HepG2 (cell line): ENCODE results near the gene PLK3. TPM values are rescaled to one million over a fixed set of nuclear protein-coding genes. Genes with fewer than 3 reads are reported as not detected.
A peak's percentile ranks its signal among the peaks of the same experiment; 100 is the strongest.

Experiments
- ARNT2 ChIP-seq: sonication (generic); formaldehyde crosslinking; IDR thresholded peaks from 2 replicates; pipeline ENCODE4 v1.8.0; 2022; ENCODE audit warnings: mild to moderate bottlenecking, low read depth, missing genetic modification reagents, moderate library complexity
- ATF7 ChIP-seq, 2 experiments: fragments of 450-650 bp in 1 of 2; sonication (generic) in 1 of 2; formaldehyde crosslinking in 1 of 2; IDR thresholded peaks; 2 replicates each; pipeline versions ENCODE4 v1.4.0 to v1.6.1; 2016 to 2020; ENCODE audit warnings: antibody characterized with exemption in 1 of 2, mild to moderate bottlenecking in 1 of 2, missing genetic modification reagents in 1 of 2
- ATRX ChIP-seq: sonication (generic); formaldehyde crosslinking; IDR thresholded peaks from 2 replicates; pipeline ENCODE4 v1.4.0; 2020; ENCODE audit warnings: missing genetic modification reagents, borderline replicate concordance
- BCL6 ChIP-seq: IDR thresholded peaks from 2 replicates; pipeline ENCODE4 v1.6.1; 2016; ENCODE audit warnings: missing genetic modification reagents, missing compliant biosample characterization
- CBFB ChIP-seq: sonication (generic); formaldehyde crosslinking; IDR thresholded peaks from 2 replicates; pipeline ENCODE4 v1.4.0; 2020; ENCODE audit warnings: missing genetic modification reagents
- LRRFIP1 ChIP-seq: sonication (generic); formaldehyde crosslinking; conservative IDR thresholded peaks from 2 replicates; pipeline ENCODE4 v1.4.0; 2020; ENCODE audit warnings: missing genetic modification reagents
- NR2F1 ChIP-seq, 2 experiments: fragments of 450-650 bp in 1 of 2; formaldehyde crosslinking in 1 of 2; IDR thresholded peaks; 2 replicates each; pipeline versions ENCODE4 v1.5.0 to v1.6.1; 2016 to 2020; ENCODE audit warnings: mild to moderate bottlenecking in 1 of 2, missing compliant biosample characterization in 1 of 2, missing genetic modification reagents in 1 of 2, moderate library complexity in 1 of 2
- NRL ChIP-seq: sonication (generic); formaldehyde crosslinking; IDR thresholded peaks from 2 replicates; pipeline ENCODE4 v1.5.0; 2020; ENCODE audit warnings: missing genetic modification reagents, mild to moderate bottlenecking, moderate library complexity, borderline replicate concordance
- PAX8 ChIP-seq: sonication (generic); formaldehyde crosslinking; IDR thresholded peaks from 2 replicates; pipeline ENCODE4 v1.8.0; 2022; ENCODE audit warnings: mild to moderate bottlenecking, missing genetic modification reagents, borderline replicate concordance
- TBP ChIP-seq: sonication (generic); formaldehyde crosslinking; IDR thresholded peaks from 2 replicates; pipeline ENCODE4 v1.5.0; 2020; ENCODE audit warnings: missing genetic modification reagents
- XRCC5 ChIP-seq: fragments of 200-400 bp; formaldehyde crosslinking; optimal IDR thresholded peaks from 2 replicates; pipeline ENCODE3; 2017; ENCODE audit warnings: mild to moderate bottlenecking, low read length
- polyA plus RNA-seq, 8 experiments: library from polyadenylated mRNA; depleted of rRNA in 3 of 8; stranded (reverse) in 7 of 8; unstranded in 1 of 8; fragments of >200 nt; fragmentation: Illumina TruSeq in 4 of 8; extraction: Trizol in 4 of 8; gene quantifications; 2 replicates each; pipeline versions ENCODE4 v1.2.1 to v1.2.3, GENCODE V29; 2011 to 2016; ENCODE audit warnings: low read depth in 4 of 8, missing spikeins in 1 of 8, mixed read lengths in 1 of 8; ENCODE audit not compliant: insufficient read depth in 1 of 8
- total RNA-seq, 5 experiments: library from RNA; depleted of rRNA; stranded (reverse); fragments of >200 nt; fragmentation: Illumina TruSeq; extraction: Trizol; gene quantifications; 2 replicates each; pipeline ENCODE4 v1.2.3, GENCODE V29; 2016; ENCODE audit warnings: low read depth in 1 of 5
- TF ChIP-seq, protein P1 (sequence below): sonication (generic); formaldehyde crosslinking; IDR thresholded peaks from 2 replicates; pipeline ENCODE4 v1.8.0; 2022; ENCODE audit warnings: mild to moderate bottlenecking, missing genetic modification reagents, borderline replicate concordance
- TF ChIP-seq, protein P2 (sequence below): fragments of 450-650 bp; IDR thresholded peaks from 2 replicates; pipeline ENCODE4 v1.6.1; 2017

Gene PLK3
- total and polyA plus RNA-seq, 2 of the 13 experiments (the other 11 are each of a cell fraction or from before 2014, with no cell fraction given): 9.8 to 16.9 TPM

- TF ChIP-seq ATF7 (IDR thresholded peaks at IDR 0.05): no peak
- no peak; the same call in 1 of the 2 replicates for TF ChIP-seq ATF7 (CRISPR knock-in tag; IDR thresholded peaks at IDR 0.05)
- TF ChIP-seq NR2F1 (CRISPR knock-in tag; IDR thresholded peaks at IDR 0.05): peak in 1 of 2 experiments; percentile 30; a peak in 1 of 4 replicates
- no peak for TF ChIP-seq ATRX (CRISPR knock-in tag)
- TF ChIP-seq, protein P1, sequence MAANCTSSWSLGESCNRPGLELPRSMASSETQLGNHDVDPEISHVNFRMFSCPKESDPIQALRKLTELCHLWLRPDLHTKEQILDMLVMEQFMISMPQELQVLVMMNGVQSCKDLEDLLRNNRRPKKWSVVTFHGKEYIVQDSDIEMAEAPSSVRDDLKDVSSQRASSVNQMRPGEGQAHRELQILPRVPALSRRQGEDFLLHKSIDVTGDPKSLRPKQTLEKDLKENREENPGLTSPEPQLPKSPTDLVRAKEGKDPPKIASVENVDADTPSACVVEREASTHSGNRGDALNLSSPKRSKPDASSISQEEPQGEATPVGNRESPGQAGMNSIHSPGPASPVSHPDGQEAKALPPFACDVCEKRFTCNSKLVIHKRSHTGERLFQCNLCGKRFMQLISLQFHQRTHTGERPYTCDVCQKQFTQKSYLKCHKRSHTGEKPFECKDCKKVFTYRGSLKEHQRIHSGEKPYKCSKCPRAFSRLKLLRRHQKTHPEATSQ: no peak
- peak; percentile 18; the same call in 1 of the 2 replicates for TF ChIP-seq ARNT2
- peak; percentile 82; the same call in 1 of the 2 replicates for TF ChIP-seq NRL
- peak; percentile 41; the same call in 1 of the 2 replicates for TF ChIP-seq BCL6
- TF ChIP-seq LRRFIP1: 0 out of 2 replicates have a peak, but pooled peaks have one; percentile 50
- TF ChIP-seq, protein P2, sequence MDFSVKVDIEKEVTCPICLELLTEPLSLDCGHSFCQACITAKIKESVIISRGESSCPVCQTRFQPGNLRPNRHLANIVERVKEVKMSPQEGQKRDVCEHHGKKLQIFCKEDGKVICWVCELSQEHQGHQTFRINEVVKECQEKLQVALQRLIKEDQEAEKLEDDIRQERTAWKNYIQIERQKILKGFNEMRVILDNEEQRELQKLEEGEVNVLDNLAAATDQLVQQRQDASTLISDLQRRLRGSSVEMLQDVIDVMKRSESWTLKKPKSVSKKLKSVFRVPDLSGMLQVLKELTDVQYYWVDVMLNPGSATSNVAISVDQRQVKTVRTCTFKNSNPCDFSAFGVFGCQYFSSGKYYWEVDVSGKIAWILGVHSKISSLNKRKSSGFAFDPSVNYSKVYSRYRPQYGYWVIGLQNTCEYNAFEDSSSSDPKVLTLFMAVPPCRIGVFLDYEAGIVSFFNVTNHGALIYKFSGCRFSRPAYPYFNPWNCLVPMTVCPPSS: no peak
- TF ChIP-seq XRCC5: peak; percentile 27
- TF ChIP-seq PAX8 (CRISPR knock-in tag): no peak; the same call in 1 of the 2 replicates
- TF ChIP-seq TBP (CRISPR knock-in tag): no peak
- no peak; the same call in 1 of the 2 replicates for TF ChIP-seq CBFB (CRISPR knock-in tag)
Observed at GRCh38 chr1:44826375-44827196, 26.4 kb downstream of the PLK3 start (continued).
